ENCODE results near the gene PDIA6.
A peak's percentile ranks its signal among the peaks of the same experiment; 100 is the strongest.

The PDIA6 gene

DNA sequence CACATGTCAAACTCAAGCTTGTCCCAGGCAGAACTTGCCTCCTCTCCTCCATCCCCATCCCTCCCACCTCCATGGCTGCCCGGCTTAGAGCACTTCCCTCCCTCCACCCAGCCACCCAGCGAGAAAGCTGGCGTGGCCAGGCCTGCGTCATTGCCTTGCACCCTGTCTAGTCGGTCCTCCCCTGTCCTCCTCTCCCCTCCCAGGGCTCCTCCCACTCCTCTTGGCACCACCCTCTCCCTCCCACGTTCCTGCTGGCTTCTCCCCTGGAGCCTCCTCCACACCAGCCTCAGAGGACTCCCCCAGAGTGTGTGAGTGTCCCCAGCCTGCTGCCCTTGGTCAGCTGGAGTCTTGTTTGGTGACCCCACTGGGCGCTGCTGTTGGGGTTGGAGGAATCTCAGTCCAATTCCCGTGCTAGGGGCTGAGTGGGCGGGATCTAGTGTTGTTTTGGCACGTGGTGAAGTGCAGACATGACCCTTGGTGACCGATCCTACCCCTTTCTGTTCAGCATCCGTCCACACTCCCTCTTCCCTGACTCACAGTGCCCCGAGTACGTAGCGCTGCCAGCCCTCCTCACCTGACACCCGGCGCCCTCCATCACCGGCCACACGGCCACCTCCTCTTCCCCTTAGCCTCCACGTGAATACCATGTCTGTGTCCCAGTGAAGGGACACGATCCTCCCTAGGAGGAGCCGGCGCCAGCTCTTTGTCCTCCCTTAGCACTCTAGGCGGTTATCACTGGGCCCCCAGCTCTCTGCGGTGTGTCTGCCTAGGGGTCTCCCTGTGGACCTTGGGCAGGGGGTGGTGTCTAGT lies 49.7 kb downstream of the PDIA6 start:
- H2BK12ac ChIP-seq (ENCODE audit: low read length in 2 of 2): no peak overlapping the region
- H4K91ac ChIP-seq (ENCODE audit: low read length): no peak overlapping the region
- no peak overlapping the region for H4K8ac ChIP-seq (ENCODE audit: low read length)
- H3K36me3 ChIP-seq (ENCODE audit: control insufficient read depth in 1 of 2, insufficient read depth in 2 of 2, low read depth in 1 of 2, low read length in 2 of 2): no peaks in the 10 kb centered on the region
- no peak overlapping the region for H2BK5ac ChIP-seq (ENCODE audit: low read depth, low read length, poor library complexity, severe bottlenecking)
- no peak overlapping the region for H3K9ac ChIP-seq (ENCODE audit: low read length)
- H3K14ac ChIP-seq (ENCODE audit: low read length in 2 of 2): no peak overlapping the region
- no peak overlapping the region for H3K4ac ChIP-seq (ENCODE audit: low read depth in 1 of 2, low read length in 2 of 2)
- no peaks in the 10 kb centered on the region for H3K79me1 ChIP-seq (replicated peaks; ENCODE audit: low read length, poor library complexity, severe bottlenecking)
- H3K4me2 ChIP-seq (ENCODE audit: low read length, poor library complexity, severe bottlenecking): no peak overlapping the region
- H3K27ac ChIP-seq (ENCODE audit: low read length, poor library complexity, severe bottlenecking): no peak overlapping the region
- peaks cover 13 to 42% of the 10 kb centered on the region in 2 experiments for H3K27me3 ChIP-seq (ENCODE audit: control insufficient read depth in 1 of 2, insufficient read depth in 1 of 2, low read length in 2 of 2)
- H3K18ac ChIP-seq (ENCODE audit: low read depth in 1 of 2, low read length in 2 of 2): no peak overlapping the region
- H2AFZ ChIP-seq (ENCODE audit: low read depth, low read length): no peak overlapping the region
- H3K4me1 ChIP-seq (ENCODE audit: control insufficient read depth, insufficient read depth, low read depth, low read length): no peaks in the 10 kb centered on the region
- no peaks in the 10 kb centered on the region for H3K9me3 ChIP-seq (ENCODE audit: control insufficient read depth, low read length)
- no peak overlapping the region for H2BK120ac ChIP-seq (ENCODE audit: low read depth, low read length)
- H2BK15ac ChIP-seq (ENCODE audit: low read depth, poor library complexity, severe bottlenecking): peak overlapping the region; percentile 26
- H3K23ac ChIP-seq (ENCODE audit: low read length in 2 of 2): no peak overlapping the region
- DNase-seq: no peak
- 72% methylated on average over 22 of the region's 25 CpGs for WGBS
- no peak overlapping the region for H3K4me3 ChIP-seq (ENCODE audit: insufficient read depth in 1 of 2, low read depth in 1 of 2, low read length in 2 of 2)
- no peak overlapping the region for H2AK5ac ChIP-seq (ENCODE audit: low read length, severe bottlenecking)

DNA sequence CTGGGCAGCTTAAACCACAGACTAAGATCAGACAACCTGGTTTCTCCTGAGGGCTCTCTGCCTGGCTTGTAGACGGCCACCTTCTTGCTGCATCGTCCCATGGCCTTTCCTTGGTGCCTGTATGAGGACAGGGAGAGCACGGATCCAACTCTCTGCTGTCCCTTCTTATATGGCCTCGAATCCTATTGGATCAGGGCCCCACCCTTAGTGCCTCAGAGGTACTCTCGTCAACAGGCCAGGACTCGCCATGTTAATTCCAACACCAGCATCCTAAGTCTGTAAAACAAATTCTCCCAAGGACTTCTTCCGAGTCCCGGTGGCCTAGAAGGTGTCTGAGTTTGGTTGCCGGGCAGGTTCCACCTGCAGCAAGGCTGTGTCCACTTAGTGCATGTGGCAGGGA lies 51.0 kb downstream of the PDIA6 start:
- H3K9me3 ChIP-seq (ENCODE audit: control insufficient read depth, low read length): no peaks in the 10 kb centered on the region
- H3K27me3 ChIP-seq (ENCODE audit: control insufficient read depth in 1 of 2, insufficient read depth in 1 of 2, low read length in 2 of 2): peaks cover 13 to 42% of the 10 kb centered on the region in 2 experiments
- no peak overlapping the region for H2BK120ac ChIP-seq (ENCODE audit: low read depth, low read length)
- no peak overlapping the region for H2BK5ac ChIP-seq (ENCODE audit: low read depth, low read length, poor library complexity, severe bottlenecking)
- no peak overlapping the region for H3K9ac ChIP-seq (ENCODE audit: low read length)
- no peak overlapping the region for H3K27ac ChIP-seq (ENCODE audit: low read length, poor library complexity, severe bottlenecking)
- H2BK12ac ChIP-seq (ENCODE audit: low read length in 2 of 2): no peak overlapping the region
- no peaks in the 10 kb centered on the region for H3K4me1 ChIP-seq (ENCODE audit: control insufficient read depth, insufficient read depth, low read depth, low read length)
- no peak overlapping the region for H2AFZ ChIP-seq (ENCODE audit: low read depth, low read length)
- 84% methylated on average over 9 of the region's 9 CpGs for WGBS
- H4K91ac ChIP-seq (ENCODE audit: low read length): no peak overlapping the region
- H3K4me3 ChIP-seq (ENCODE audit: insufficient read depth in 1 of 2, low read depth in 1 of 2, low read length in 2 of 2): no peak overlapping the region
- no peak overlapping the region for H3K18ac ChIP-seq (ENCODE audit: low read depth in 1 of 2, low read length in 2 of 2)
- no peak overlapping the region for H2AK5ac ChIP-seq (ENCODE audit: low read length, severe bottlenecking)
- no peak overlapping the region for H3K23ac ChIP-seq (ENCODE audit: low read length in 2 of 2)
- H3K14ac ChIP-seq (ENCODE audit: low read length in 2 of 2): no peak overlapping the region
- no peak overlapping the region for H3K4me2 ChIP-seq (ENCODE audit: low read length, poor library complexity, severe bottlenecking)
- no peak for DNase-seq
- no peaks in the 10 kb centered on the region for H3K36me3 ChIP-seq (ENCODE audit: control insufficient read depth in 1 of 2, insufficient read depth in 2 of 2, low read depth in 1 of 2, low read length in 2 of 2)
- no peak overlapping the region for H4K8ac ChIP-seq (ENCODE audit: low read length)
- H3K79me1 ChIP-seq (replicated peaks; ENCODE audit: low read length, poor library complexity, severe bottlenecking): no peaks in the 10 kb centered on the region
- no peak overlapping the region for H3K4ac ChIP-seq (ENCODE audit: low read depth in 1 of 2, low read length in 2 of 2)
- no peak overlapping the region for H2BK15ac ChIP-seq (ENCODE audit: low read depth, poor library complexity, severe bottlenecking)

DNA sequence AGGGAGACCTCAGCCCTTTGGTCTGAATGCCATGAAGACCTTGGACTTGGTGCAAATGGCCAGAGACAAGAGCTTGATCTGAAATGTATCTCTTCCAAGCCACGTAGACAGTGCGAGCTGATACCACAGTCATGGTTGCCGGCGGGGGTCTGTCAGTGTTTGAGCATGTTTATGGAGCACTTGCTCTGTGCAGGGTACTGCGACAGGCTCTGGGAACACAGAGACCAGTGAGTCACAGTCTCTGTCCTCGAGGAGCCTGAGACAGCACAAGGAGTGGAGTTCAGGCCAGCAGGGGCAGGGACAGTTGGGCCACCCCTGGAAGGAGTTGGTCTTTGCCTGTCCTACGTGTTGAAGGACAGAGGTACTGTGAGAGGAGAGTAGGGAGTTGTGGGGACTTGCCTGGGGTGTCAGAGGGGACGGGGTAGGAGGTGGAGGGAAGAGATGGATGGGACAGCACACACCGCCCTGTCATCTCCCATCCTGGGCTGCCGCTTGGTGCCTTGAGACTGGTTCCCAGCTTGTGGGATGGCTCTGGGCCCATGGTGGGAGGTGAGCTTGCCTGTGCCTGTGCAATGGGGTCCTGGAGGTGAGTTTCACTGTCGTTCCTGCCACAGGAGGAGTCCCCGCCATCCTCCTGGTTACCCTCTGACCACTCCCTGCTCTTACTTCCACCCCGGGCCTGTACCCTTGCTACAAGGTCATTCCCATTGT lies 51.6 kb downstream of the PDIA6 start:
- H3K79me1 ChIP-seq (replicated peaks; ENCODE audit: low read length, poor library complexity, severe bottlenecking): no peaks in the 10 kb centered on the region
- H2AFZ ChIP-seq (ENCODE audit: low read depth, low read length): no peak overlapping the region
- H4K91ac ChIP-seq (ENCODE audit: low read length): no peak overlapping the region
- H3K27ac ChIP-seq (ENCODE audit: low read length, poor library complexity, severe bottlenecking): no peak overlapping the region
- H2BK12ac ChIP-seq (ENCODE audit: low read length in 2 of 2): no peak overlapping the region
- no peak overlapping the region for H2AK5ac ChIP-seq (ENCODE audit: low read length, severe bottlenecking)
- H4K8ac ChIP-seq (ENCODE audit: low read length): no peak overlapping the region
- H3K9ac ChIP-seq (ENCODE audit: low read length): no peak overlapping the region
- DNase-seq: no peak
- no peak overlapping the region for H2BK120ac ChIP-seq (ENCODE audit: low read depth, low read length)
- H3K23ac ChIP-seq (ENCODE audit: low read length in 2 of 2): no peak overlapping the region
- no peak overlapping the region for H3K4ac ChIP-seq (ENCODE audit: low read depth in 1 of 2, low read length in 2 of 2)
- peaks cover 13 to 42% of the 10 kb centered on the region in 2 experiments for H3K27me3 ChIP-seq (ENCODE audit: control insufficient read depth in 1 of 2, insufficient read depth in 1 of 2, low read length in 2 of 2)
- no peaks in the 10 kb centered on the region for H3K4me1 ChIP-seq (ENCODE audit: control insufficient read depth, insufficient read depth, low read depth, low read length)
- no peak overlapping the region for H3K18ac ChIP-seq (ENCODE audit: low read depth in 1 of 2, low read length in 2 of 2)
- no peak overlapping the region for H3K14ac ChIP-seq (ENCODE audit: low read length in 2 of 2)
- no peaks in the 10 kb centered on the region for H3K36me3 ChIP-seq (ENCODE audit: control insufficient read depth in 1 of 2, insufficient read depth in 2 of 2, low read depth in 1 of 2, low read length in 2 of 2)
- no peak overlapping the region for H2BK5ac ChIP-seq (ENCODE audit: low read depth, low read length, poor library complexity, severe bottlenecking)
- no peak overlapping the region for H3K4me3 ChIP-seq (ENCODE audit: insufficient read depth in 1 of 2, low read depth in 1 of 2, low read length in 2 of 2)
- H3K9me3 ChIP-seq (ENCODE audit: control insufficient read depth, low read length): no peaks in the 10 kb centered on the region
- whole genome bisulfite sequencing: 70% methylated on average over 11 of the region's 13 CpGs
- no peak overlapping the region for H3K4me2 ChIP-seq (ENCODE audit: low read length, poor library complexity, severe bottlenecking)
- no peak overlapping the region for H2BK15ac ChIP-seq (ENCODE audit: low read depth, poor library complexity, severe bottlenecking)

DNA sequence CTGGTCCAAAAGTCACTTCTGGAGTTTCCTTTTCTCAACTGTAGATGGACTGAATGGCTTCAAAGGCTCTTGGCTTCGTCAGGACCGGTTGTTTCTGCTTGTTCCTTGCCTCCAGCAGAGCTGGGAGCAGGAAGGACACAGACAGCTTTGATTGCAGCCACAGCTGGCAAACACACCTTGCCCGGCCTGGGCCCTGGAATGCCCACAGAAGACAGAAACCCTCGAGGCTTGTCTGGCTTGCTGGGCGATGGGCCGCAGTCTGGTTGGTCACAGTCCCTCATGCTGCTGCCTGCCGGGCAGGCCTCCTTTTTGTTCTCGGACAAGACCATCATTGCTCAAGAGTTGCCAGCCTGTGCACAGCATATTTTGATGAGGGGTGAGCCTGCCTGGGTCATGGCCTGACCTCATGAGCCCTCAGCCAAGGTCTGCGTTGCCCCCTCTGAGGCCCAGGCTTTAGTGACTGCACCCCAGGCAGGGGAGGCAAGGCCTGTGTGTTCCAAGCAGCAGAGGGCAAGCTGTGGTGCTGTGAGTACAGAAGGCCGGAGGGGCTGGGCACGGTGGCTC lies 53.4 kb downstream of the PDIA6 start:
- Histone ChIP-seq H3K4me3 (ENCODE audit: insufficient read depth in 1 of 2, low read depth in 1 of 2, low read length in 2 of 2) (no peak overlapping the region), H2AFZ (ENCODE audit: low read depth, low read length) (no peak overlapping the region), H3K27ac (ENCODE audit: low read length, poor library complexity, severe bottlenecking) (no peak overlapping the region), H3K4ac (ENCODE audit: low read depth in 1 of 2, low read length in 2 of 2) (no peak overlapping the region), H2BK120ac (ENCODE audit: low read depth, low read length) (no peak overlapping the region), H4K91ac (ENCODE audit: low read length) (no peak overlapping the region), H2BK5ac (ENCODE audit: low read depth, low read length, poor library complexity, severe bottlenecking) (no peak overlapping the region), H3K9ac (ENCODE audit: low read length) (no peak overlapping the region), H3K14ac (ENCODE audit: low read length in 2 of 2) (peak overlapping the region in 1 of 2 experiments; percentile 51), H2AK5ac (ENCODE audit: low read length, severe bottlenecking) (no peak overlapping the region), H3K18ac (ENCODE audit: low read depth in 1 of 2, low read length in 2 of 2) (no peak overlapping the region), H3K9me3 (ENCODE audit: control insufficient read depth, low read length) (no peaks in the 10 kb centered on the region), H2BK12ac (ENCODE audit: low read length in 2 of 2) (no peak overlapping the region), H3K36me3 (ENCODE audit: control insufficient read depth in 1 of 2, insufficient read depth in 2 of 2, low read depth in 1 of 2, low read length in 2 of 2) (no peaks in the 10 kb centered on the region), H3K27me3 (ENCODE audit: control insufficient read depth in 1 of 2, insufficient read depth in 1 of 2, low read length in 2 of 2) (peaks cover 9 to 33% of the 10 kb centered on the region in 2 experiments), H3K23ac (ENCODE audit: low read length in 2 of 2) (no peak overlapping the region), H3K79me1 (replicated peaks; ENCODE audit: low read length, poor library complexity, severe bottlenecking) (no peaks in the 10 kb centered on the region), H4K8ac (ENCODE audit: low read length) (no peak overlapping the region), H2BK15ac (ENCODE audit: low read depth, poor library complexity, severe bottlenecking) (no peak overlapping the region), H3K4me2 (ENCODE audit: low read length, poor library complexity, severe bottlenecking) (no peak overlapping the region), H3K4me1 (ENCODE audit: control insufficient read depth, insufficient read depth, low read depth, low read length) (peaks cover 5% of the 10 kb centered on the region)
- 95% methylated on average over 11 of the region's 11 CpGs for WGBS
- no peak for DNase-seq
